Amniotic epithelial cell (primary cell): ENCODE results near the gene DVL3.
A peak's percentile ranks its signal among the peaks of the same experiment; 100 is the strongest.

ENCODE experiments used
- DNase-seq: peaks from one replicate; pipeline ENCODE4 v3.0.0-alpha.2; 2010; ENCODE audit warnings: low read depth

DVL3 gene

GRCh38 chr3:184176377-184177330 is 21.5 kb downstream of the DVL3 start:
- peak; percentile 97 for DNase-seq

GRCh38 chr3:184177331-184177731 is 22.2 kb downstream of the DVL3 start:
- peak; percentile 72 for DNase-seq

GRCh38 chr3:184177767-184178306 is 22.7 kb downstream of the DVL3 start:
- no peak for DNase-seq

- DNase-seq: no peak
These were observed 23.5 kb downstream of the DVL3 start for GRCh38 chr3:184178521-184179138.

GRCh38 chr3:184180165-184180564 is 25.0 kb downstream of the DVL3 start:
- peak; percentile 64 for DNase-seq

- no peak for DNase-seq
These were observed 26.4 kb downstream of the DVL3 start for GRCh38 chr3:184181596-184181995.

GRCh38 chr3:184183679-184184078 is 28.5 kb downstream of the DVL3 start:
- no peak for DNase-seq

GRCh38 chr3:184184546-184185230 is 29.5 kb downstream of the DVL3 start:
- DNase-seq: no peak

- DNase-seq: peak; percentile 98
These were observed 30.4 kb downstream of the DVL3 start for GRCh38 chr3:184185461-184186183.

GRCh38 chr3:184186184-184186901 is 31.2 kb downstream of the DVL3 start, which contains the start of gene ABCF3:
Gene ABCF3 (plus strand): TSS chr3:184186199. CDS start chr3:184186208, 9 bp downstream.
- DNase-seq: peak; percentile 34

- no peak for DNase-seq
These were observed 31.7 kb downstream of the DVL3 start for GRCh38 chr3:184186902-184187207.

- DNase-seq: no peak
These were observed 32.9 kb downstream of the DVL3 start for GRCh38 chr3:184188080-184188479.

GRCh38 chr3:184189421-184189820 is 34.2 kb downstream of the DVL3 start:
- no peak for DNase-seq

GRCh38 chr3:184192889-184193288 is 37.7 kb downstream of the DVL3 start:
- DNase-seq: no peak

GRCh38 chr3:184193991-184194539 is 38.9 kb downstream of the DVL3 start:
- DNase-seq: no peak

GRCh38 chr3:184196536-184196935 is 41.4 kb downstream of the DVL3 start:
- peak; percentile 68 for DNase-seq

- DNase-seq: no peak
These were observed 43.3 kb downstream of the DVL3 start for GRCh38 chr3:184198509-184198908.

- no peak for DNase-seq
These were observed 45.6 kb downstream of the DVL3 start for GRCh38 chr3:184200825-184201224.

- peak; percentile 40 for DNase-seq
These were observed 48.3 kb downstream of the DVL3 start for GRCh38 chr3:184203526-184203925.

GRCh38 chr3:184209146-184209923 is 54.2 kb downstream of the DVL3 start:
- peak; percentile 57 for DNase-seq
